Epithelial cell of esophagus (primary cell): ENCODE results near the gene SUCNR1.

Experiments used
- DNase-seq: peaks from one replicate; pipeline ENCODE4 v3.0.0; 2010; ENCODE audit warnings: low read depth
- H3K4me3 ChIP-seq: 2 replicates; pipeline ENCODE4 v1.5.1; 2011; ENCODE audit warnings: mild to moderate bottlenecking, low read length, control low read depth
- TF ChIP-seq, protein P1 (sequence below): IDR thresholded peaks from 2 replicates; pipeline ENCODE4 v1.5.1; 2011; ENCODE audit warnings: low read depth, mild to moderate bottlenecking, low read length, control low read depth, inconsistent platforms; ENCODE audit not compliant: insufficient read depth; ENCODE audit errors: missing control alignments

The SUCNR1 gene

DNA sequence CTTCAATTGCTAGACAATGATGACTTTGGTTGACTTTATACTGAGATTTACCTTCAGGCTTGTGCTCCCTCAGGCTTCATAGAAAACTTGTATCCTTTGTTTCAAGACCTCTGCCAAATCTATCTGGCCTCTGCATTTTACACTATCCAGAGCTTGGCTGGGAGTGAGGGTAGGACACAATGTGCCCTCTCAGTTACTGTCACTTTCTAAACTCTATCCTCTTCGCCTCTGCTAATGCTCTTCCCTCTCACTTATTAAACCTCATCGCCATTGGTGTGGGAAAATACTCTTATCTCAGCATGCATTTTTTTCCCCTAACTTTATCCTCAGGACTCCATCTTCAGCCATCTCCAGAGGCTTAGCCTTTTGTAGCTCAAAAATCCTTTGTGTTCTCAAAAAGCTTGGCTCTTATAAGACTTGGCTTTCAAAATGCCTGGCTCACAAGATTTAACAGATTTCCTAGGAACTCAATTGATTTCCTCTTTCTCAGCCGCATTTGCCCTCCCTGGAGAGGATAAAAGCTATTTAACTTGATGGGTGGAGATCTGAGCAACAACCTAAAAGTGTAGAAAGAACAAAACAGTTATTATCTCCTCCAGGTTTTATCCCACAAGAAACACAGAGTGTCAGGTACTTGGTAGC, 28.3 kb downstream of the SUCNR1 start:
- no peak for DNase-seq
- TF ChIP-seq, protein P1, sequence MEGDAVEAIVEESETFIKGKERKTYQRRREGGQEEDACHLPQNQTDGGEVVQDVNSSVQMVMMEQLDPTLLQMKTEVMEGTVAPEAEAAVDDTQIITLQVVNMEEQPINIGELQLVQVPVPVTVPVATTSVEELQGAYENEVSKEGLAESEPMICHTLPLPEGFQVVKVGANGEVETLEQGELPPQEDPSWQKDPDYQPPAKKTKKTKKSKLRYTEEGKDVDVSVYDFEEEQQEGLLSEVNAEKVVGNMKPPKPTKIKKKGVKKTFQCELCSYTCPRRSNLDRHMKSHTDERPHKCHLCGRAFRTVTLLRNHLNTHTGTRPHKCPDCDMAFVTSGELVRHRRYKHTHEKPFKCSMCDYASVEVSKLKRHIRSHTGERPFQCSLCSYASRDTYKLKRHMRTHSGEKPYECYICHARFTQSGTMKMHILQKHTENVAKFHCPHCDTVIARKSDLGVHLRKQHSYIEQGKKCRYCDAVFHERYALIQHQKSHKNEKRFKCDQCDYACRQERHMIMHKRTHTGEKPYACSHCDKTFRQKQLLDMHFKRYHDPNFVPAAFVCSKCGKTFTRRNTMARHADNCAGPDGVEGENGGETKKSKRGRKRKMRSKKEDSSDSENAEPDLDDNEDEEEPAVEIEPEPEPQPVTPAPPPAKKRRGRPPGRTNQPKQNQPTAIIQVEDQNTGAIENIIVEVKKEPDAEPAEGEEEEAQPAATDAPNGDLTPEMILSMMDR = no peak
- H3K4me3 ChIP-seq = no peak overlapping the region

DNA sequence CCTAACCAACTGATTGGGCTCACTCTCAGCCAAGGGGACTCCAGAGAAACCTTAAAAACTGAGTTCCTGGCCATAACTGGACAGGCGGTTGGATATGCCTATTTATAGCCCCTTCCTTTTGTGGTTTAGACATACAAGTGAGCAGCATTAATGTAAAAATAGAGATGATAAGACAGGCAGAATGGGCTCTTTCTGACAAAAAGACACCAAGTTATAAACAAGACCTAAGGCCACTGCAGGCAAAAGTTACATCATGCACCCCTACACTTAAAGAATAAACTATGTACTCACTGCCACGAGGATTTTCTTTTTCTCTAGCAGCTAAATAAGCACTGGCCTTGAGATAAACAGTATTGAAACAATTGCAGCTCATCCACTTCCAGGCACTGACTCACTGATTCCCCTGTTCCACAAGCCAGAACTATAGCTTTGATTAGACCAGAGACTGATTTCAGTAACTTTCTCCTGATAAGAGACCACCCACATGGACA, 30.1 kb downstream of the SUCNR1 start:
- no peak overlapping the region for H3K4me3 ChIP-seq
- no peak for DNase-seq
- TF ChIP-seq, protein P1 = no peak

DNA sequence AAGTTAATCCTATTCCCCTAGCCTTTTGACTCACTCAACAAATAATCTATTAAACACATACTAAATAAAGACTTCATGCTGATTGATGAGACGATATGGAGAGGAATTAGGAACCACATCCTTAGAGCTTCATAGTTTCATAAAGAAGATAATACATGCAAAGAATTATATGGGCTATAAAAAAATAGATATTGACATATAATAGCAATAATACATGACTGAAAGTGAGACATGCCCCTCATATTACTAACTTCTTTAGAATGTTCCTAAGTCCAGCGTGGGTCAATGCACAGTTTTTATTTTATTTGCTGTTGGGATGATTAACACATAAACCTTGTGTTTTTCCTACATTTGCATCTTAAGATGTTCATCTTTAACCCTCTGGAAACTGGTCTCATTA, 32.2 kb downstream of the SUCNR1 start:
- TF ChIP-seq, protein P1 = no peak
- DNase-seq = no peak
- H3K4me3 ChIP-seq = no peak overlapping the region

DNA sequence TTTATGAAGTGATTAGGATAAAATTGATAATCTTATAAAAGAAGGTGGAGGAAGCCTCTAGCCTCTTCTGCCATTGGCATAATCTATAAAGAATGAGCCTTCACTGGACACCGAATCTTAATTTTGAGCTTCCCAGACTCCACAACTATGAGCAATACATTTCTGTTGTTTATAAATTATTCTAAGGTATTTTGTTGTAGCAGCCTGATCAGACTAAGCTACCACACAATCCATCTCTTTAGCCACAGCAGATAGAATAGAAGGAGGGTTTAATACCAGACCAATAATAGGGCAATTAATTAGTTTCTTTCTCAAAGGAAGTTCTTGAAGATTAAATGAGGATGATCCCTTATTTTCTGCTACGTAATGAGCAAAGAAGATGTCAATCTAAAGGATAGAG, 33.3 kb downstream of the SUCNR1 start:
- TF ChIP-seq, protein P1 = no peak
- H3K4me3 ChIP-seq = no peak overlapping the region
- no peak for DNase-seq

DNA sequence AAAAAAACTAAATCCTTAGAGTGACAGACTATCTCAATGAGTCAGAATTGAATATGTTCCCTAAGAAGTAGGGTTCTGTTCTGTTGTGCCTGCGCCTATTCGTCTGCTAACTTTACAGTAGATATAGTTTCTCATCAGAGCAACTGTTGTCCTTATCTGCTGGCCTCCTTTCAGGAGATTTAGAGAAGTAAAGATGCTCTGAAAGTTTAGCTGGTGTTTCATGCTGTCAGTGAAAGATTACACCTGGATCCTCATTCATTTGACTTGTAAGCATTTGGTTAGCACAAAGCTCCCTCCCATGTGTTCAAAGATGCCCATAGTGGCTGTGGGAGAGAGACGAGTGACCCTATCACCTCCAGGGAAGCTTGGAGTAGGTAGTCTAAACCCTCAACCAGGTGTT, 35.0 kb downstream of the SUCNR1 start:
- H3K4me3 ChIP-seq = no peak overlapping the region
- DNase-seq = no peak
- TF ChIP-seq, protein P1 = no peak

DNA sequence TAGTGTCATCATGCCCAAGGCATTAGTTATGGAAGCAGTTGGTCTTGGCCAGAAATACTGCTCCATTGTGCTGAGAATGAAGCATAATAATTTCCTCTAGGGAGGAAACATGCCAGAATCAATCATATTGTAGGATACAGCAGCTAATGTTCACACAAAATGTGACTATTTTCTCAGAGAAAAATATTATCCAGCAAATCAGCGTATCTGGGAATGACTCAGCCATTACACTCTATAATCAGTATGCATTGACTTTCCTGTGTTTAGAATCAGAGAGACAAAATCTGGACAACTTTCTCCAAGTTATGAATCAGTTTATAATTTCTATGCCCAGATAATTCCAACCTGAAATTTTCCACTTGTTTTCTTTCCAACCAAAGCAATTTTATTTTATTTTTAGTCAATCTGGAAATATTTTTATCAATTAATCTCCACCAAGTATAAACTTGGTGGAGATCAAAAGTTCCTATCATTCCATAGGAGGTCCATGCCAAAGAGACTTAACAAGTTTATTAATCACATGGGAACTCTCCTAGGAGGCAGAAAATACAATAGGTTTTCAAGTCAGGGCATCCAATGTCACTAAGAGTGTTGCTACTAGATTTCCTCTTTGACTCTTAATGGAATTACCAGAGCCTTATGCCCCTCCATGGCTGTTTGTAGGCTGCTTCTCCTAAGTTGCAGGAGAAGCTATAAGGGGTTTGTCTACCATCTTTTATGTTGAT, 36.4 kb downstream of the SUCNR1 start:
- no peak overlapping the region for H3K4me3 ChIP-seq
- DNase-seq = no peak
- TF ChIP-seq, protein P1 = no peak

DNA sequence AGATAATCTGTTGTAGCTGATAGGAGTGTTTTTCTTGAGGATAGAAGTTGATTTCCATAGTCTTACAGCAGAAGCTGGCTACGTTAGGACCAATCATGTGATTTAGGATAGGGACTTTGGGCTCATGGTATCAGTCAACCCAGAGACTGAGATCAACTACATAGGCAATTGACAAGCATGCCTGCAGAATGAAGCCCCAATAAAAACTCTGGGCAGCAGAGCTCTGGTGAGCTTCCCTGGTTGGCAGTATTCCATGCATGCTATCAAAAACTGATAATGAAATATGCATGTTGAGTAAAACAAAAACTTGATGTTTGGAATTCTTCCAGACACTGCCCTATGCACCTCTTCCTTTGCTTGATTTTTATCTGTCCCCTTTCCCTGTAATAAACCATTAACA, 38.0 kb downstream of the SUCNR1 start:
- no peak overlapping the region for H3K4me3 ChIP-seq
- no peak for DNase-seq
- TF ChIP-seq, protein P1 = no peak
